Stimulated activated CD4-positive, alpha-beta T cell treated with anti-CD3 and anti-CD28 coated beads, Interleukin-2, amount 100 ng/mL, for 4 hours (primary cell): ENCODE data around the gene ATP9B.
"Not testable (repeated sequence)": the region's sequence is repeated elsewhere in the genome, so short reads cannot be mapped to it uniquely, and the experiment has no call there.

Source experiments
- DNase-seq: peaks from one replicate; pipeline ENCODE4 v3.0.0-alpha.2; 2020; ENCODE audit warnings: low read depth

The ATP9B gene

GRCh38 chr18:79285191-79285590 is 216.0 kb downstream of the ATP9B start:
- not testable (repeated sequence) for DNase-seq

GRCh38 chr18:79290409-79290808 is 221.2 kb downstream of the ATP9B start:
- not testable (repeated sequence) for DNase-seq

GRCh38 chr18:79290876-79291275 is 221.7 kb downstream of the ATP9B start:
- DNase-seq: no peak

DNA sequence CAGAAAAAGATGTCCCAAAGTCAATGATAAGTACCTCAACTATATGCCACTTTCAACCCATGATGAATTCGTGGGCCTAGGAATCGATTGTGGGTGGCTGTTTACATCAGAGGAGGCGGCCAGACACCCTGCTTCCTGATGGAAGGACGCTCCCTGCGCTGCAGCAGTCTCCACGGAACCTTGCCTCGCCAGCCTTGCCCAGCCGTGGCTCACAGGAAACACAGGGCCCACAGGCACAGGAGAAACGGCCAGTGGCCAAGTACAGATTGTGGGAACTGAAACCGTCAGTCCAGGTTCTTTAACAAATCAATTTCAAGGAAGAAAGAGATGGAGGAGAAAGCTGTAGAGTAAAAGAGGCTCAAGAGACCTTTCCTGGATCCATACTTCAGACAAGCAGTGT is 225.0 kb downstream of the ATP9B start:
- DNase-seq: no peak

DNA sequence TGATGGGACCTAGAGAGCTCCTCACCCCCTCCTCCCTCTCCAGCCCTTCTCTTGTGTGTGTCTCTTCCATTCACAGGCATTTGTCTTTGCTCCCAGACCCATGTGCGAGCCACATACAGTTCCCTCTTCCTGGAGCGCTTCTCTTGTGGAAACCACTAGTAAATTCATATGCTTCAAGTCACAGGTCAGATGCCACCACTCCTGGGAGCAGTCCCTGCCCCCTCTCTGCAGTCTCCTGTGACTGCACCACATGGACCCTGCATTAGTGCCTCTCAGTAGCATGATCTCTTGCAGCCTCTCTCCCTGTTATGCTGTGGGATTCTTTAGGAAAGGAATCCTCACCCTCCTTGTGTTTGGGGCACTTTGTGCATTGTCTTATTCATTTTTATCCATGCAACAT is 230.1 kb downstream of the ATP9B start:
- no peak for DNase-seq

GRCh38 chr18:79299711-79300110 is 230.5 kb downstream of the ATP9B start:
- no peak for DNase-seq

- no peak for DNase-seq
Observed at GRCh38 chr18:79300413-79300812, 231.2 kb downstream of the ATP9B start.

GRCh38 chr18:79302120-79302519 is 232.9 kb downstream of the ATP9B start:
- no peak for DNase-seq

DNA sequence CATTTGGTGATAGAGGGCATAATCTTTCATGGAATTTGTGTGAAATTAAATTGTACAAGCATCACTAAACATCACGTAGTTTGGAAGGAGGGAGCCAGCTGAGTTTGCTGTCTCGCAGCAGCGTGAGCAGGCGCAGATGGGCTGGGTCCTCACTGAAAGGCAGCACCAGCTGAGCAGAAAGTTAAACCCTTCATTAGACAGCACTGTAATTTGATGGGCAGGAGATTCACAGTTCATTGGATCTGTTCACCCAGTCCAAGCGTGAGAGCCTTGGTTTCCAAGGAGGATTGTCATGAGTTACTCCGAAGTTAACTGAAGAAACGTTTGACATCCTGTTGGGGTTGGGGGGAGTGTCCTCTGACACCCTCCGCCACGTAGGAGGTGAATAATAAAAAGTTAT is 236.7 kb downstream of the ATP9B start:
- no peak for DNase-seq

- no peak for DNase-seq
Observed at GRCh38 chr18:79309614-79310358, 240.6 kb downstream of the ATP9B start.

DNA sequence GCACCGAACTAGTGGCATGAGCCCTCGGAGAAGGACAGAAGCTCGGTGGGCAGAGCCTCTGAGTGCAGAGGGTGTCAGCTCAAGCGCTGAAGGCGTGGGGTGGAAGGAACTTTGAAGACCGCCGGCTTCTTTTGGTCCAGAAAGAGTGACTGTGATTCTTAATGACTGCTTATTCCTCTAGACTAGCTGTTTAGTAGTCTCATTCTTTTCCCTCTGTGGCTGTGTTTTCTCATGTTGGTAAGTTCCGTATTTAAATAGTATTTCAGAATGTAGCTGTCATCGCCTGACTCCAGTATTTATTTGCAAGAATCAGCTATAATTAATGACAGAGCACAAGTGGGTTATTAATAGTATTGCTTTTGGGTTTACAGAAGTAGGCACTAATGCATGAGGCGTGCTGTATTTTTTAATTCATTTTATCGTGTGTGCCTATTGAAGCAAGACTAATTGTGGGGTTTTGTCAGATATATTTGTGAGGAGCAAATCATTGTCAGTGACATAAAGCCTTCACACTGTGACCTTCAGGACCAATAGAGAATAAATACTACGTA is 245.7 kb downstream of the ATP9B start:
- no peak for DNase-seq

DNA sequence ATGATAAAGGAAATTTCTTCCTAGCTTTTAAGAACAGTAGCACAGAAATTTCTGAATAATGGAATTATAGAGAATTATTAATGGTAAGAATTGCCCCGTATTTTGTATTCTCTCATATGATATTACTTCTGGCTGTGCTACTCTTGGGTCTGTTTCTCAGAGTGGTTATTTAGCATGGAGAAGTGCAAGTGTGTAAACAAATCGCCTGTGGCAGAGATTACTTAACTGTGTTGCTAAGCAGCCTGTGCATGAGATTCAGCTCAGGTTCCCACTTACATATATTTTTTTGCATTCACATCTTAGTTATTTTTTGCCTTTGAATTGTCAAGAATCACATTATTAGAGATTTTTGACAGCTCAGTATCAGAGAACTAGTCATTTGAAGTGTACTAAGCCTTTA is 246.4 kb downstream of the ATP9B start:
- no peak for DNase-seq

DNA sequence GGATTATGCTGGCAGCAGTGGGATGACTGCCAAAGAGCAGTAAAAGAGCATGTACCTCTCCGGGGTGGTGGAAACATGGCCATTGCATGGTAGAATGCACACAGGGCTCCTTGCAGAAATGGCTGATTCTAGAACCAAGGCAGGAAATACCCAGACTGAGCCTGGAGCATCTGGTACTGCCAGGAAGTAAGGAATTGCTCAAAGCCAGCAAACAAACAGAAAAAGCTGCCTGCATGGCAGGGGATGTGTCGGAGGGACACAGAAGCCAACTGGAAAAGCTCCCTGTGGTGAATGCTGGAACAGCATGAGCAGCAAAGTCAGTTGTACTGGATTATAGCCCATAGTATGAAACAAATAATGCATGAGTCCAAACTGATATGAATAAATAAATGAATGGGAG is 248.5 kb downstream of the ATP9B start:
- no peak for DNase-seq

DNA sequence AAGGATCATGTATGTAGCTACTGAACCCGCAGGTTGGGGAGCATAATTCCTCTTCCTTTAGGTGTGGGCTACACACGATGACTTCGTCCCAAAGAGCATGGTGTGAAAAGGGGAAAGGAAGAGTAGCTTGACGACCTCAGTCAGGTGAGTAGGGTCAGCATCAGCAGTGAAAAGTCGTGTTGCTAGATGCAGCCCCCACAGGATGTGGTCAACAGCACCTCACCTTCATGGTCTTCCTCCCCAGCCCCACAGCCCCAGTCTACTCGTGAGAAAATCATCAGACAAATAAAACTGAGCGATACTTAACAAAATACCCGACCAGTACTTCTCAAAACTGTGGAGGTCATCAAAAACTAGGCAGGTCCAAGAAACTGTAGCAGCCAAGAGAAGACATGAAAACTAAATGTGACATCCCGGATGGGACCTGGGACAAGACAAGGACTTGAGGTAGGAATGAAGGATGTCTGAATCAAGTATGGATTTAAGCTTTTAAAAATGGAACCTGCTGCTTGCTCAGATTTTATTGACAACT is 249.0 kb downstream of the ATP9B start:
- DNase-seq: no peak

- DNase-seq: no peak
Observed at GRCh38 chr18:79320216-79320850, 251.1 kb downstream of the ATP9B start.

DNA sequence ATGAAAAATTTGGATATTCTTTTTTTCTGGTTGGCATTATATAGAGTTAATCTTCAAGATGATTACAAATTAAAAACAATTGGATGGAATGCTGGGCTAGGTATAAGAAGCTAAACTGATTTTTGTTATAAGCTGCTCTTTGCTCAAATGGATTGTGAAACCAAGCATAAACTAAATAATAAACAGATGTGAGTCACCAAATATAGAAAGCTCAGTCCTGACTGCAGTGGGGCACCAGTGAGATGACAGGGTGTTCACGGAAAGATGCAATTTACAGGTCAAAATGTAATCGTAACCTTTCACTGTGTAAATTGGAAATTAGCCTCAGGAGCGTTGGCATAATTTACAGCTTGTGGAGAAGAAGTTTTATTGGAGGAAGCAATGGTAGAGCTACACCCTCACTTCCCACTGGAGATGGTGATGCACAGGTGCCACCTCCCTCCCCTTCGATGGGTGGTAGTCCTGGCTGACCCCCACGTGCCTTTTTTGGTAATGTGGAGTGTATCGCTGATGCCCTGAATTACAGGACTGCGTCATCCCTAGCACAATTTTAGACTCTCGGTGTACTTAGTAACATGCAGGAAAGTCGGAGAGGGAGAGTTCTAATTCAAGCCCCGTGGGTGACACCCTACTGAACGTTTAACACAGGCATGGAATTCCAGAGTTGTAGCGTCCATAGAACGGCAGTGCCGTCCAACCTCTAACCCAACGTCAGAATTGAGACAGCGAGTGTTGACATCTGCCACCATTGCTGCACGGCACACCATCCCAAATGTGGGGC is 252.6 kb downstream of the ATP9B start:
- no peak for DNase-seq

GRCh38 chr18:79322441-79322840 is 253.2 kb downstream of the ATP9B start:
- DNase-seq: no peak

GRCh38 chr18:79323471-79323870 is 254.3 kb downstream of the ATP9B start:
- DNase-seq: no peak

DNA sequence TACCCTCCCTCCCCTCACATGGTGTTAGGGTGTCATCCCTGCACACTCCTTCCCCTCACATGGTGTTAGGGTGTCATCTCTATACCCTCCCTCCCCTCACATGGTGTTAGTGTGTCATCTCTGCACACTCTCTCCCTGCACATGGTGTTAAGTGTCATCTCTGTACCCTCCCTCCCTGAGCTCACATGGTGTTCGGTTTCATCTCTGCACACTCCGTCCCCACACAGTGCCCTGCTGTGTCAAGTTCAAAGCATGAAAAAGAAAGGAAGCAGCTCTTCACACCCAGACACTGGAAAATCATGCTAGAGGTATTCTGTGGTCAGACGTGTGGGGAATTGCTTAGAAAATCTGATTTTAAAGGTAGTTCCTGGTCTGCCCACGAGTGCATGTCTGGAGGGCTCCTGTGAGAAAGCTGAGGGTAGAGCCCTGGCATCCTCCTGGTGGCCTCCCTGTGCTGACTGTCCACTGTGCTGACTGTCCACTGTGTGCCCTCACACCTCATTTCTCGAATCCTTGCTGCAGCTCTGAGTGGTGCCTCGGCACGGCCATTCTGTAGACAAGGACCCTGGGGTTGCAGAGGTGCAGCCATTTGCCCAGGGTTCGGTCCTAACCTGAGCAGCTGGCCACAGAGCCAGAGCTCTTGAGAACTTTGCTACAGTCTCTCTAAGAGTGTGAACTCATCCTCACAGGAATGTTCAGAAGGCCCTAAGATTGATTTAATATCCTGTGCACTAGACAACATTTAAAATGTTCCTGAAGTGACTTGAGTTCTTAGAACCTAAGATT is 257.4 kb downstream of the ATP9B start:
- DNase-seq: no peak

DNA sequence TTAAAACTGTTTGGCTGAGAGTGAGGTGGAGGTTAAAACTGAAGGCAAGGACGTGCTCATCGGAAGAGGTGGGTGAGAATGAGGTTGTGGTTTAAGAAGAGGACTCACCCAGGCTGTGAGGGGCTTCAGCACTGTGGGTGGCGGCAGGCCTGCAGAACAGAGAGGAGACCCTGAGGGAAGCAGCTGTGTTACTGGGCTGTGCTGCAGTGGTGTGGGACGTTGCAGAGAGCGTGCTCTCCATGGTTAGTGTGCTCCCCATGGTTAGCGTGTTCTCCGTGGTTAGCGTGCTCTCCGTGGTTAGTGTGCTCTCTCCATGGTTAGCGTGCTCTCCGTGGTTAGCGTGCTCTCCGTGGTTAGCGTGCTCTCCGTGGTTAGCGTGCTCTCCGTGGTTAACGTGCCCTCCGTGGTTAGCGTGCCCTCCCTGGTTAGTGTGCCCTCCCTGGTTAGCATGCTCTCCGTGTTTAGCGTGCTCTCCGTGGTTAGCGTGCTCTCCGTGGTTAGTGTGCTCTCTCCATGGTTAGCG is 258.1 kb downstream of the ATP9B start:
- DNase-seq: no peak

GRCh38 chr18:79327915-79328314 is 258.7 kb downstream of the ATP9B start:
- not testable (repeated sequence) for DNase-seq
